PFSK-1 (cell line): ENCODE measurements around the gene SRD5A1.

ENCODE experiments used
- FOXP2 ChIP-seq: optimal IDR thresholded peaks from 2 replicates; pipeline ENCODE3; 2011; ENCODE audit warnings: borderline replicate concordance, control low read depth, inconsistent platforms; ENCODE audit not compliant: insufficient read depth; ENCODE audit errors: extremely low read length, extremely low read depth
- POLR2AphosphoS5 ChIP-seq: IDR thresholded peaks from 2 replicates; pipeline ENCODE4 v1.6.1; 2012; ENCODE audit warnings: low read depth, mild to moderate bottlenecking, control low read depth, low read length, moderate library complexity
- REST ChIP-seq, 2 experiments: IDR thresholded peaks; 2 replicates each; pipeline versions ENCODE4 v1.6.1 to v1.8.0; 2011 to 2012; ENCODE audit warnings: low read depth in 2 of 2, low read length in 2 of 2, control low read depth in 1 of 2, inconsistent platforms in 1 of 2, mild to moderate bottlenecking in 1 of 2, moderate library complexity in 1 of 2; ENCODE audit not compliant: insufficient read depth in 1 of 2
- SIN3A ChIP-seq: IDR thresholded peaks from 2 replicates; pipeline ENCODE4 v1.6.1; 2012; ENCODE audit warnings: mild to moderate bottlenecking, low read length, moderate library complexity, borderline replicate concordance; ENCODE audit not compliant: insufficient read depth
- TAF1 ChIP-seq: IDR thresholded peaks from 2 replicates; pipeline ENCODE4 v1.6.1; 2012; ENCODE audit warnings: low read length, control low read depth, borderline replicate concordance; ENCODE audit not compliant: insufficient read depth

SRD5A1 gene

GRCh38 chr5:6715758-6716628 lies 82.8 kb downstream of the SRD5A1 start:
- TF ChIP-seq REST (IDR thresholded peaks at IDR 0.05; ENCODE audit: insufficient read depth in 1 of 2, low read depth in 2 of 2, low read length in 2 of 2) (no peak), TAF1 (no peak), POLR2AphosphoS5 (no peak), SIN3A (no peak), FOXP2 (no peak)

- TF ChIP-seq REST (IDR thresholded peaks at IDR 0.05; ENCODE audit: insufficient read depth in 1 of 2, low read depth in 2 of 2, low read length in 2 of 2) (no peak), TAF1 (no peak), FOXP2 (no peak), SIN3A (no peak), POLR2AphosphoS5 (no peak)
These were observed 83.4 kb downstream of the SRD5A1 start for GRCh38 chr5:6716629-6717149.

- TF ChIP-seq POLR2AphosphoS5 (no peak), TAF1 (no peak), SIN3A (no peak), FOXP2 (no peak), REST (IDR thresholded peaks at IDR 0.05; ENCODE audit: insufficient read depth in 1 of 2, low read depth in 2 of 2, low read length in 2 of 2) (no peak)
These were observed 84.0 kb downstream of the SRD5A1 start for GRCh38 chr5:6717247-6717646.

GRCh38 chr5:6717687-6718086 lies 84.4 kb downstream of the SRD5A1 start:
- TF ChIP-seq POLR2AphosphoS5 (no peak), REST (IDR thresholded peaks at IDR 0.05; ENCODE audit: insufficient read depth in 1 of 2, low read depth in 2 of 2, low read length in 2 of 2) (no peak), SIN3A (no peak), TAF1 (no peak), FOXP2 (no peak)
